ENCODE results near the gene KCND3. TPM values are rescaled to one million over a fixed set of nuclear protein-coding genes. Genes with fewer than 3 reads are reported as not detected.

The KCND3 gene
- total RNA-seq, 1 donor from 2014 or later, result 5.5 TPM

GRCh38 chr1:111911776-111912515 lies 77.5 kb downstream of the KCND3 start:
- H3K4me3 ChIP-seq, result no peak overlapping the region
- ATAC-seq (no peak), DNase-seq (no peak)
- peaks cover 7% of the 10 kb centered on the region for H3K27me3 ChIP-seq (ENCODE audit: low read depth)
- H3K9me3 ChIP-seq, result no peaks in the 10 kb centered on the region
- intact Hi-C loops (cut with DNase I), result no loop called here
- H3K27ac ChIP-seq, result no peak overlapping the region
- no peaks in the 10 kb centered on the region for H3K4me1 ChIP-seq
- no peaks in the 10 kb centered on the region for H3K36me3 ChIP-seq
- no peak for TF ChIP-seq CTCF (IDR thresholded peaks at IDR 0.05)

- TF ChIP-seq CTCF (IDR thresholded peaks at IDR 0.05), result no peak
- Histone ChIP-seq H3K27me3 (ENCODE audit: low read depth) (peaks cover 4% of the 10 kb centered on the region), H3K9me3 (no peaks in the 10 kb centered on the region), H3K36me3 (no peaks in the 10 kb centered on the region), H3K4me3 (no peak overlapping the region), H3K27ac (no peak overlapping the region), H3K4me1 (no peaks in the 10 kb centered on the region)
- intact Hi-C loops (cut with DNase I), result no loop called here
- DNase-seq (no peak), ATAC-seq (no peak)
Observed at GRCh38 chr1:111911061-111911460, 78.4 kb downstream of the KCND3 start.

- ATAC-seq (no peak), DNase-seq (no peak)
- no peaks in the 10 kb centered on the region for H3K27me3 ChIP-seq (ENCODE audit: low read depth)
- no peaks in the 10 kb centered on the region for H3K36me3 ChIP-seq
- no peak overlapping the region for H3K27ac ChIP-seq
- H3K9me3 ChIP-seq, result no peaks in the 10 kb centered on the region
- TF ChIP-seq CTCF (IDR thresholded peaks at IDR 0.05), result no peak
- H3K4me1 ChIP-seq, result no peaks in the 10 kb centered on the region
- H3K4me3 ChIP-seq, result no peak overlapping the region
- intact Hi-C loops (cut with DNase I), result no loop called here
Observed at GRCh38 chr1:111909030-111909429, 80.4 kb downstream of the KCND3 start.

GRCh38 chr1:111908011-111908621 lies 81.4 kb downstream of the KCND3 start:
- intact Hi-C loops (cut with DNase I), result no loop called here
- DNase-seq (no peak), ATAC-seq (no peak)
- Histone ChIP-seq H3K27ac (no peak overlapping the region), H3K4me3 (no peak overlapping the region), H3K4me1 (no peaks in the 10 kb centered on the region), H3K9me3 (no peaks in the 10 kb centered on the region), H3K27me3 (ENCODE audit: low read depth) (no peaks in the 10 kb centered on the region), H3K36me3 (no peaks in the 10 kb centered on the region)
- TF ChIP-seq CTCF (IDR thresholded peaks at IDR 0.05), result no peak

- no peak overlapping the region for H3K4me3 ChIP-seq
- no peak for TF ChIP-seq CTCF (IDR thresholded peaks at IDR 0.05)
- DNase-seq (no peak), ATAC-seq (no peak)
- H3K27ac ChIP-seq, result no peak overlapping the region
- no peaks in the 10 kb centered on the region for H3K27me3 ChIP-seq (ENCODE audit: low read depth)
- no peaks in the 10 kb centered on the region for H3K9me3 ChIP-seq
- intact Hi-C loops (cut with DNase I), result no loop called here
- H3K4me1 ChIP-seq, result no peaks in the 10 kb centered on the region
- H3K36me3 ChIP-seq, result no peaks in the 10 kb centered on the region
Observed at GRCh38 chr1:111907321-111907720, 82.1 kb downstream of the KCND3 start.
